Measurements from ENCODE around the gene GATA3.
A peak's percentile ranks its signal among the peaks of the same experiment; 100 is the strongest.

Gene GATA3

GRCh38 chr10:8013619-8014018 lies 40.9 kb upstream of the GATA3 start:
- no peak for ATAC-seq
- TF ChIP-seq CSDC2 (CRISPR knock-in tag; IDR thresholded peaks at IDR 0.05): no peak
- no peak for TF ChIP-seq RARB (CRISPR knock-in tag; IDR thresholded peaks at IDR 0.05)
- TF ChIP-seq ZFP3 (CRISPR knock-in tag; IDR thresholded peaks at IDR 0.05): no peak
- no peak for TF ChIP-seq TOX (CRISPR knock-in tag; IDR thresholded peaks at IDR 0.05; ENCODE audit: borderline replicate concordance)
- TF ChIP-seq SNAI2 (CRISPR knock-in tag; IDR thresholded peaks at IDR 0.05): no peak

- no peak for ATAC-seq
- no peak for TF ChIP-seq PATZ1 (CRISPR knock-in tag; IDR thresholded peaks at IDR 0.05; ENCODE audit: borderline replicate concordance)
- no peak for TF ChIP-seq SNAI2 (CRISPR knock-in tag; IDR thresholded peaks at IDR 0.05)
- TF ChIP-seq TSHZ2 (CRISPR knock-in tag; IDR thresholded peaks at IDR 0.05): no peak
- TF ChIP-seq POU6F1 (CRISPR knock-in tag; IDR thresholded peaks at IDR 0.05; ENCODE audit: borderline replicate concordance, low read depth): no peak
- no peak for TF ChIP-seq PPARA (CRISPR knock-in tag; IDR thresholded peaks at IDR 0.05; ENCODE audit: borderline replicate concordance)
- no peak for TF ChIP-seq ZNF8 (CRISPR knock-in tag; IDR thresholded peaks at IDR 0.05)
- no peak for TF ChIP-seq ESRRG (CRISPR knock-in tag; IDR thresholded peaks at IDR 0.05)
- TF ChIP-seq RARB (CRISPR knock-in tag; IDR thresholded peaks at IDR 0.05): no peak
- no peak for TF ChIP-seq CREB5 (CRISPR knock-in tag; IDR thresholded peaks at IDR 0.05; ENCODE audit: low read depth)
- no peak for TF ChIP-seq ISL1 (CRISPR knock-in tag; IDR thresholded peaks at IDR 0.05)
- no peak for TF ChIP-seq OSR1 (CRISPR knock-in tag; IDR thresholded peaks at IDR 0.05)
- TF ChIP-seq ZC3H10 (CRISPR knock-in tag; IDR thresholded peaks at IDR 0.05): no peak
- no peak for TF ChIP-seq ZFP30 (CRISPR knock-in tag; IDR thresholded peaks at IDR 0.05)
- TF ChIP-seq BACH2 (CRISPR knock-in tag; IDR thresholded peaks at IDR 0.05; ENCODE audit: borderline replicate concordance): no peak
Measured at GRCh38 chr10:8014649-8015048, 39.8 kb upstream of the GATA3 start.

- TF ChIP-seq CSRNP3 (CRISPR knock-in tag; IDR thresholded peaks at IDR 0.05): no peak
- TF ChIP-seq ZC3H10 (CRISPR knock-in tag; IDR thresholded peaks at IDR 0.05): no peak
- no peak for TF ChIP-seq ZNF70 (CRISPR knock-in tag; IDR thresholded peaks at IDR 0.05)
- no peak for TF ChIP-seq OSR1 (CRISPR knock-in tag; IDR thresholded peaks at IDR 0.05)
- TF ChIP-seq TOX (CRISPR knock-in tag; IDR thresholded peaks at IDR 0.05; ENCODE audit: borderline replicate concordance): no peak
- no peak for TF ChIP-seq TSHZ2 (CRISPR knock-in tag; IDR thresholded peaks at IDR 0.05)
- TF ChIP-seq ZFP30 (CRISPR knock-in tag; IDR thresholded peaks at IDR 0.05): no peak
- TF ChIP-seq PPARA (CRISPR knock-in tag; IDR thresholded peaks at IDR 0.05; ENCODE audit: borderline replicate concordance): no peak
- no peak for TF ChIP-seq POU6F1 (CRISPR knock-in tag; IDR thresholded peaks at IDR 0.05; ENCODE audit: borderline replicate concordance, low read depth)
- no peak for TF ChIP-seq ISL1 (CRISPR knock-in tag; IDR thresholded peaks at IDR 0.05)
- ATAC-seq: peak; percentile 62; the same call in 2 of the 3 replicates
Measured at GRCh38 chr10:8017277-8017676, 37.2 kb upstream of the GATA3 start.

All from SK-N-SH treated with all-trans-retinoic acid at 6 μM for 48 hours (cell line).